Prostate gland (tissue), 2 donors: ENCODE data around the gene ZNRD2. TPM values are rescaled to one million over a fixed set of nuclear protein-coding genes. Genes with fewer than 3 reads are reported as not detected.

Experiments used
- DNase-seq: peaks from one replicate; pipeline ENCODE4 v3.0.0-alpha.2; 2019; ENCODE audit warnings: low spot score
- H3K27ac ChIP-seq, 2 donors: fragments of 200-600 bp; sonication (generic); 2 replicates each; pipeline ENCODE4 v1.5.1; 2017 to 2019
- H3K27me3 ChIP-seq: fragments of 200-600 bp; sonication (generic); replicated peaks from 2 replicates; pipeline ENCODE4 v1.5.1; 2019; ENCODE audit not compliant: insufficient read depth
- H3K36me3 ChIP-seq, 2 donors: fragments of 200-600 bp; sonication (generic); 1 replicate in 1 of 2; 2 replicates in 1 of 2; pipeline versions ENCODE4 v1.5.1 to v1.8.1; 2017 to 2019
- H3K4me1 ChIP-seq: fragments of 200-600 bp; sonication (generic); replicated peaks from 2 replicates; pipeline ENCODE4 v1.5.1; 2019
- H3K4me3 ChIP-seq, 2 donors: fragments of 200-600 bp; sonication (generic); 2 replicates each; pipeline ENCODE4 v1.5.1; 2017 to 2019
- H3K9me3 ChIP-seq: fragments of 200-600 bp; sonication (generic); 2 replicates; pipeline ENCODE4 v1.5.1; 2017
- CTCF ChIP-seq, 4 experiments: fragments of 200-600 bp in 2 of 4; fragments of 450-650 bp in 2 of 4; sonication (generic) in 2 of 4; IDR thresholded peaks; 1 replicate in 3 of 4; 2 replicates in 1 of 4; pipeline ENCODE4 v1.5.1; 2016 to 2019; ENCODE audit warnings: antibody characterized with exemption in 4 of 4, mild to moderate bottlenecking in 2 of 4, moderate library complexity in 2 of 4
- POLR2A ChIP-seq: fragments of 450-650 bp; IDR thresholded peaks from one replicate; pipeline ENCODE4 v1.6.1; 2016; ENCODE audit warnings: antibody characterized with exemption, mild to moderate bottlenecking
- POLR2AphosphoS5 ChIP-seq: sonication (generic); formaldehyde crosslinking; IDR thresholded peaks from one replicate; pipeline ENCODE4 v1.6.1; 2017; ENCODE audit warnings: antibody characterized with exemption
- WGBS: methylation state at CpG from one replicate; pipeline ENCODE4 v1.1.5; 2018; 5-methylcytosine and 5-hydroxymethylcytosine counted together
- intact Hi-C: fragments of 100-400 bp; cut with DNase I; formaldehyde crosslinking; loops from one replicate; pipeline ENCODE4 v1.14.2; 2022
- total RNA-seq, 2 donors: library from RNA; depleted of rRNA; stranded (reverse); fragments of >200 nt; gene quantifications; one replicate each; pipeline ENCODE4 v1.1.0, GENCODE V29; 2016

ZNRD2 gene
- total RNA-seq, 2 donors from 2014 or later, result 72.8 to 98.1 TPM

GRCh38 chr11:65609665-65610064, 39.4 kb downstream of the ZNRD2 start:
- H3K4me3 ChIP-seq, result no peak overlapping the region
- TF ChIP-seq POLR2A (no peak), POLR2AphosphoS5 (no peak), CTCF (IDR thresholded peaks at IDR 0.05) (no peak)
- H3K27me3 ChIP-seq, result no peaks in the 10 kb centered on the region
- H3K9me3 ChIP-seq, result no peaks in the 10 kb centered on the region
- H3K4me1 ChIP-seq, result peaks cover 28% of the 10 kb centered on the region
- peaks cover 9 to 13% of the 10 kb centered on the region in 2 donors for H3K36me3 ChIP-seq
- intact Hi-C loops, result loop anchor here (2.0 kb wide), 1 partner anchor 33 kb away; the partner anchor contains the start of gene EHBP1L1
- no peak overlapping the region for H3K27ac ChIP-seq
- DNase-seq, result no peak
- WGBS, result 87% methylated on average over 5 of the region's 5 CpGs

DNA sequence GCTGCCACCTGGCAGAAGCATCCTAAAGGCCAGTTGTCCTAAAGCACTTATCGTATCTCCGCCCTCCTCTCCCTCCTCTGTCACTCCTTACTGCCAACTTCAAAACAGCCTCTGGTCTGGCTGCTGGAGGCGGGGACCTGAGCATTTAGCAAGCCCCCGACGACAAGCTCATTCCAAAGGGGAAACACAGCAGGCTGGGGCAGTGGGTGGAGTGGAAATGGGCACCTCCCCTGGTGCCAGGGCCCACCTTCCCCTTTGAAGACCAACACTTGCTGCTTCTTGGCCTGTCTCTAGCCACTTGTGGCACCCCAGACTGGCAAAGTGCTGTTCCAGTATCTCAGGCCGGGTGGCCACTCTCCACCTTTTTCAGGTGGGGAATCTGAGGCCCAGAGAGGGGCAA, 40.1 kb downstream of the ZNRD2 start:
- Histone ChIP-seq H3K27me3 (no peaks in the 10 kb centered on the region), H3K9me3 (no peaks in the 10 kb centered on the region), H3K27ac (peak overlapping the region in 1 of 2 donors; percentile 54), H3K4me3 (no peak overlapping the region), H3K4me1 (peaks cover 28% of the 10 kb centered on the region), H3K36me3 (peaks cover 2 to 5% of the 10 kb centered on the region in 2 donors)
- 54% methylated on average over 6 of the region's 6 CpGs for WGBS
- no peak for DNase-seq
- TF ChIP-seq POLR2AphosphoS5 (no peak), CTCF (IDR thresholded peaks at IDR 0.05) (no peak), POLR2A (no peak)
- intact Hi-C loops, result loop anchor here (2.0 kb wide), 1 partner anchor 34 kb away; the partner anchor contains the start of gene EHBP1L1

GRCh38 chr11:65611028-65611757, 40.9 kb downstream of the ZNRD2 start:
- TF ChIP-seq POLR2AphosphoS5 (no peak), POLR2A (no peak), CTCF (IDR thresholded peaks at IDR 0.05) (no peak)
- H3K36me3 ChIP-seq, result no peaks in the 10 kb centered on the region
- H3K27ac ChIP-seq, result peak overlapping the region in 1 of 2 donors; percentile 54
- peaks cover 28% of the 10 kb centered on the region for H3K4me1 ChIP-seq
- intact Hi-C loops, result loop anchor here (2.0 kb wide), 1 partner anchor 34 kb away; the partner anchor contains the start of gene EHBP1L1
- no peaks in the 10 kb centered on the region for H3K27me3 ChIP-seq
- DNase-seq, result no peak
- WGBS, result 48% methylated on average over 10 of the region's 10 CpGs
- H3K4me3 ChIP-seq, result peak overlapping the region in 1 of 2 donors; percentile 70
- H3K9me3 ChIP-seq, result no peaks in the 10 kb centered on the region

DNA sequence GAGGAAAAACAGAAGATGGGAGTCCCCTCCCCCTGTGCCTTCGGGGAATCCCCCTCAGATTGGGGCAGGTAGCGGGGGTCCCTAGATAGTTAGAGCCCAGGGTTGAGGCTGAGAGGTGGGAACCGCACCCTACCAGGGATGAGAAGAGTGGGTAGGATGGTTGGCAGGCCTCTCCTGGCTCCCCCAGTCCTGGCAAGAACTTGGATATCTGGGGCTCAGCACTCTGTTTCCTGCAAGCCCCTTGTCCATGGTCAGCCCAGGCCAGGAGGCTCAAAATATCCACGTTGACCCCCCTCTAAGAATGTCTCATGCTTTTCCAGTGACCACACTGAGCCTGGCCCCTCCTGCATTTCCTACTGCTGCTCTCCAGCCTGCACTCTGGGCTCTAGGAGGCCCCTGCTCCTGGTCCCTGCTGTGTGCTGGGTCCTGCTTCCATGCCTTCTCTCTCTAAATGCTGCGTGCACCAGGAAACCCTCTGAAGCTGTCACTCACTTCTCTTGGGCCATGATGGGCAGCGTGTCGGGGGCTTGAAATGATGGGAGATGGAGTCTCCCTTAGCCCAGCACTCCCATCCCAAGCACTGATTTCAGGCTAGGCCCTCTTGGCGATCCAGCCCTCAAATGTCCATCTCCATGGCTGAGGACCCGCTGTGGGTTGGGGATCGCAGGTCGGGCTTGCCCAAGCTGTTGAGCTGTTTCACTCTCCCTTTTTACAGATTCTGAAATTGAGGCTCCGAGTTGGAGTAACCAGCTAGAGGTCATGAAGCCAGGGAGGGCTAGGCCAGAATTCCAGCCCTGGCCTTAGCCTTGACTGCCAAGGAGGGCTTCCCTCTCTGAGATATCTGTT, 41.7 kb downstream of the ZNRD2 start:
- no peaks in the 10 kb centered on the region for H3K27me3 ChIP-seq
- no peak for DNase-seq
- intact Hi-C loops, result loop anchor here (2.0 kb wide), 1 partner anchor 35 kb away; the partner anchor contains the start of gene EHBP1L1
- no peak for TF ChIP-seq POLR2AphosphoS5
- TF ChIP-seq CTCF (IDR thresholded peaks at IDR 0.05), result no peak
- TF ChIP-seq POLR2A, result no peak
- no peaks in the 10 kb centered on the region for H3K36me3 ChIP-seq
- 77% methylated on average over 12 of the region's 12 CpGs for WGBS
- H3K4me3 ChIP-seq, result peak overlapping the region in 1 of 2 donors; percentile 70
- H3K27ac ChIP-seq, result peak overlapping the region in 1 of 2 donors; percentile 93
- no peaks in the 10 kb centered on the region for H3K9me3 ChIP-seq
- H3K4me1 ChIP-seq, result peaks cover 35% of the 10 kb centered on the region
